SIG-M5 treated with dmso at 0.1 percent for 504 hours (cell line): ENCODE data around the gene ADAMTS20.
"Not testable (repeated sequence)": the region's sequence is repeated elsewhere in the genome, so short reads cannot be mapped to it uniquely, and the experiment has no call there.

Experiments
- DNase-seq: peaks from one replicate; lab custom pipeline; 2025; ENCODE audit not compliant: unreplicated experiment; lab: John Stamatoyannopoulos, UW

Gene ADAMTS20

GRCh38 chr12:43551971-43552559, at the start of gene ADAMTS20:
ADAMTS20 (minus strand) TSS chr12:43552203; CDS start chr12:43551921, 282 bp downstream.
- no peak for DNase-seq

GRCh38 chr12:43599708-43600107, 47.7 kb upstream of the ADAMTS20 start:
- no peak for DNase-seq

- no peak for DNase-seq
These were observed 47.1 kb upstream of the ADAMTS20 start for GRCh38 chr12:43599066-43599465.

GRCh38 chr12:43590307-43590706, 38.3 kb upstream of the ADAMTS20 start:
- DNase-seq, result no peak

- DNase-seq, result no peak
These were observed 34.7 kb upstream of the ADAMTS20 start for GRCh38 chr12:43586646-43587245.

- no peak for DNase-seq
These were observed 33.7 kb upstream of the ADAMTS20 start for GRCh38 chr12:43585676-43586075.

- DNase-seq, result no peak
These were observed 28.6 kb upstream of the ADAMTS20 start for GRCh38 chr12:43580601-43581000.

- DNase-seq, result no peak
These were observed 27.2 kb upstream of the ADAMTS20 start for GRCh38 chr12:43579206-43579605.

GRCh38 chr12:43578782-43579181, 26.8 kb upstream of the ADAMTS20 start:
- no peak for DNase-seq

GRCh38 chr12:43577381-43577780, 25.4 kb upstream of the ADAMTS20 start:
- DNase-seq, result no peak

- no peak for DNase-seq
These were observed 24.2 kb upstream of the ADAMTS20 start for GRCh38 chr12:43576162-43576561.

GRCh38 chr12:43571885-43572284, 19.9 kb upstream of the ADAMTS20 start:
- no peak for DNase-seq

- DNase-seq, result no peak
These were observed 4.1 kb upstream of the ADAMTS20 start for GRCh38 chr12:43556057-43556456.

- DNase-seq, result no peak
These were observed 578 bp downstream of the ADAMTS20 start for GRCh38 chr12:43551279-43551970.

- no peak for DNase-seq
These were observed 1.2 kb downstream of the ADAMTS20 start for GRCh38 chr12:43550831-43551271.

- no peak for DNase-seq
These were observed 7.3 kb downstream of the ADAMTS20 start for GRCh38 chr12:43544703-43545102.

- no peak for DNase-seq
These were observed 11.5 kb downstream of the ADAMTS20 start for GRCh38 chr12:43540470-43540869.

- DNase-seq, result not testable (repeated sequence)
These were observed 14.3 kb downstream of the ADAMTS20 start for GRCh38 chr12:43537675-43538074.

- DNase-seq, result no peak
These were observed 36.0 kb downstream of the ADAMTS20 start for GRCh38 chr12:43516045-43516444.

GRCh38 chr12:43501703-43502102, 50.3 kb downstream of the ADAMTS20 start:
- peak; percentile 47 for DNase-seq

GRCh38 chr12:43493261-43493797, 58.7 kb downstream of the ADAMTS20 start:
- no peak for DNase-seq
